ENCODE measurements around the gene ELFN2. TPM values are rescaled to one million over a fixed set of nuclear protein-coding genes. Genes with fewer than 3 reads are reported as not detected.

ELFN2 gene
- total and polyA plus RNA-seq, 4 donors: 0.62 to 6.8 (median 1.6) TPM

- peaks cover 0 to 6% (median 0%) of the 10 kb centered on the region in 5 donors for H3K4me1 ChIP-seq (ENCODE audit: control insufficient read depth in 5 of 5, insufficient read depth in 5 of 5, low read length in 5 of 5)
- peaks cover 0 to 6% (median 3%) of the 10 kb centered on the region in 3 donors for H3K27me3 ChIP-seq (ENCODE audit: control insufficient read depth in 3 of 3, insufficient read depth in 3 of 3, low read length in 2 of 3)
- no peak overlapping the region for H3K27ac ChIP-seq (ENCODE audit: low read depth in 1 of 2, low read length in 1 of 2)
- DNase-seq (no peak), ATAC-seq (ENCODE audit: insufficient read depth, low FRiP score) (no peak)
- H3K9me3 ChIP-seq (ENCODE audit: control insufficient read depth in 4 of 4, insufficient read depth in 3 of 4, low read length in 3 of 4): no peaks in the 10 kb centered on the region
- no peak overlapping the region for H3K9ac ChIP-seq (ENCODE audit: insufficient read depth in 1 of 2, low read length in 2 of 2)
- H3K36me3 ChIP-seq (ENCODE audit: control insufficient read depth in 4 of 4, insufficient read depth in 4 of 4, low read length in 4 of 4): no peaks in the 10 kb centered on the region
- no peak overlapping the region for H3K4me3 ChIP-seq
- TF ChIP-seq CTCF (IDR thresholded peaks at IDR 0.05; ENCODE audit: control extremely low read depth, extremely low read depth): no peak
- WGBS, 2 donors: 93 to 94% methylated on average over 7 of the region's 7 CpGs
Measured at GRCh38 chr22:37453696-37454095, 26.4 kb upstream of the ELFN2 start.

- Histone ChIP-seq H3K4me3 (no peak overlapping the region), H3K4me1 (ENCODE audit: control insufficient read depth in 5 of 5, insufficient read depth in 5 of 5, low read length in 5 of 5) (peaks cover 0 to 6% (median 0%) of the 10 kb centered on the region in 5 donors), H3K36me3 (ENCODE audit: control insufficient read depth in 4 of 4, insufficient read depth in 4 of 4, low read length in 4 of 4) (no peaks in the 10 kb centered on the region), H3K27ac (ENCODE audit: low read depth in 1 of 2, low read length in 1 of 2) (no peak overlapping the region), H3K9ac (ENCODE audit: insufficient read depth in 1 of 2, low read length in 2 of 2) (no peak overlapping the region), H3K27me3 (ENCODE audit: control insufficient read depth in 3 of 3, insufficient read depth in 3 of 3, low read length in 2 of 3) (peaks cover 0 to 4% (median 3%) of the 10 kb centered on the region in 3 donors), H3K9me3 (ENCODE audit: control insufficient read depth in 4 of 4, insufficient read depth in 3 of 4, low read length in 3 of 4) (no peaks in the 10 kb centered on the region)
- TF ChIP-seq CTCF (IDR thresholded peaks at IDR 0.05; ENCODE audit: control extremely low read depth, extremely low read depth): no peak
- DNase-seq (no peak), ATAC-seq (ENCODE audit: insufficient read depth, low FRiP score) (no peak)
- WGBS, 2 donors: 44 to 99% methylated on average over 1 of the region's 1 CpG
Measured at GRCh38 chr22:37451218-37451617, 23.9 kb upstream of the ELFN2 start.

GRCh38 chr22:37449331-37450001 is 22.2 kb upstream of the ELFN2 start:
- ATAC-seq (ENCODE audit: insufficient read depth, low FRiP score) (no peak), DNase-seq (no peak)
- Histone ChIP-seq H3K27ac (ENCODE audit: low read depth in 1 of 2, low read length in 1 of 2) (no peak overlapping the region), H3K9me3 (ENCODE audit: control insufficient read depth in 4 of 4, insufficient read depth in 3 of 4, low read length in 3 of 4) (no peaks in the 10 kb centered on the region), H3K4me1 (ENCODE audit: control insufficient read depth in 5 of 5, insufficient read depth in 5 of 5, low read length in 5 of 5) (peaks cover 0 to 4% (median 0%) of the 10 kb centered on the region in 5 donors), H3K36me3 (ENCODE audit: control insufficient read depth in 4 of 4, insufficient read depth in 4 of 4, low read length in 4 of 4) (no peaks in the 10 kb centered on the region), H3K27me3 (ENCODE audit: control insufficient read depth in 3 of 3, insufficient read depth in 3 of 3, low read length in 2 of 3) (peaks cover 0 to 3% (median 0%) of the 10 kb centered on the region in 3 donors), H3K4me3 (no peak overlapping the region), H3K9ac (ENCODE audit: insufficient read depth in 1 of 2, low read length in 2 of 2) (no peak overlapping the region)
- TF ChIP-seq CTCF (IDR thresholded peaks at IDR 0.05; ENCODE audit: control extremely low read depth, extremely low read depth): no peak
- 36 to 55% methylated on average over 15 of the region's 15 CpGs for WGBS, 2 donors
